ENCODE results near the gene EEFSEC. TPM values are rescaled to one million over a fixed set of nuclear protein-coding genes. Genes with fewer than 3 reads are reported as not detected.

Gene EEFSEC
- total and polyA plus RNA-seq, 4 donors: 9.8 to 20.1 (median 11.6) TPM

DNA sequence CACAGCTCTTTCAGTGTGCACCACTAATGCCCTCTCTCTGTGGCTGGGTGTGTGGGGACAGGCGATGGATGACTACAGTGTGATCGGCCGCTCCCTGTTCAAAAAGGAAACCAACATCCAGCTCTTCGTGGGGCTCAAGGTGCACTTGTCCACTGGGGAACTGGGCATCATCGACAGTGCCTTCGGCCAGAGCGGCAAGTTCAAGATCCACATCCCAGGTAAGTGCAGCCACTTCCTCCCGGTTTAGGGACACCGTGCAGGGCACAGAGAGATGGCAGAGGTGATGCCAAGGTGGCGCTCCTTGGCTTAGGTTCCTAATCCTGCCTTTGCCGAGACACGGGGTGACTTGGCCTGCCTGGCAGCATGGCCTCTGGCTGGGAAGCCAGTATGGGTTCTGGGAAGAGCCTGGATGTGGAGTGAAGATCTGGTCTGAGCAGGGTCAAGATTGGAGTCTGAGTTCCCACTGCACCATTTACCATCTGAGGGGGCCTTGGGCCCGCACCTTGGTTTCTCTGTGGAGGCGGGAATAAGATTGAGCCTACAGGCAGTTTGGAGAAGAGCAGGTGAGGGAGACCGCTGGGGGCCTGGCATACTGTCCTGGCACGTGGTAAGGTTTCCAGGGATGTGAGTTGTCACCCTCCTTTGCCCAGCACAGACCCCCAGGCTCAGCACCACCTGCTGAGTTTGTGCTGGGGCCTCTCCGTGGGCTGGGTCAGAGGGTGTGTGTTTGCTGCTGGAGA lies 205.0 kb downstream of the EEFSEC start:
- no peaks in the 10 kb centered on the region for H3K9me3 ChIP-seq (ENCODE audit: control insufficient read depth in 4 of 4, insufficient read depth in 3 of 4, low read length in 3 of 4)
- H3K36me3 ChIP-seq (ENCODE audit: control insufficient read depth in 4 of 4, insufficient read depth in 4 of 4, low read length in 4 of 4): peaks cover 0 to 12% (median 0%) of the 10 kb centered on the region in 4 donors
- DNase-seq (no peak), ATAC-seq (ENCODE audit: insufficient read depth, low FRiP score) (no peak)
- no peak overlapping the region for H3K9ac ChIP-seq (ENCODE audit: insufficient read depth in 1 of 2, low read length in 2 of 2)
- WGBS, 2 donors: 92 to 96% methylated on average over 17 of the region's 17 CpGs
- no peak overlapping the region for H3K4me3 ChIP-seq
- no peaks in the 10 kb centered on the region for H3K27me3 ChIP-seq (ENCODE audit: control insufficient read depth in 3 of 3, insufficient read depth in 3 of 3, low read length in 2 of 3)
- H3K27ac ChIP-seq (ENCODE audit: low read depth in 1 of 2, low read length in 1 of 2): no peak overlapping the region
- no peak for TF ChIP-seq CTCF (IDR thresholded peaks at IDR 0.05; ENCODE audit: control extremely low read depth, extremely low read depth)
- H3K4me1 ChIP-seq (ENCODE audit: control insufficient read depth in 5 of 5, insufficient read depth in 5 of 5, low read length in 5 of 5): peaks cover 0 to 21% (median 17%) of the 10 kb centered on the region in 5 donors

DNA sequence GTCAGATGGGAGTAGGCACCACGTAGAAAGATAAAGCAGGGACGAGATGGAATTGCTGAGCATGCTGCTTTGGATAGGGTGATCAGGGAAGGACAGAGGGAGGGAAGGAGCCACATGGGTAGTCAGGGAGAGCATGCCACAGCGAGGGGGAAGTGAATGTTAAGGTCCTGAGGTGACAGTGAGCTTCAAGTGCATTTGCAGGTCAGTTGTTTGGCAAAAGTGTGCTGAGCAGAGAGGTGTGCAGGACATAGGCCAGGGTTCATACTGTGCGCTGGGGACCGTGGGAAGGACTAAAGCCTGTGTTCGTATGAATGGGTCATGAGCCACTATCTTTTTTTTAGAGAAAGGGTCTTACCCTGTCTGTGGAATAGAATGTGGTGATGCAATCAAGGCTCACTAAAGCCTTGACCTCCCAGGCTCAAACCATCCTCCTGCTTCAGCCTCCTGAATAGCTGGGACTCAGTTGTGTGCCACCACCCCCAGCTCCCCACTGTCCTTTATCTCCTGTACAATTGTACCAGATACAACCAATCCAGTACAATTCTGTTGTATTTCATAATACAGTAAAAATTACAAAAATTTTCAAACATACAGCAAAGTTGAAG lies 205.9 kb downstream of the EEFSEC start:
- ATAC-seq (ENCODE audit: insufficient read depth, low FRiP score) (no peak), DNase-seq (no peak)
- H3K4me1 ChIP-seq (ENCODE audit: control insufficient read depth in 5 of 5, insufficient read depth in 5 of 5, low read length in 5 of 5): peaks cover 0 to 13% (median 10%) of the 10 kb centered on the region in 5 donors
- no peaks in the 10 kb centered on the region for H3K27me3 ChIP-seq (ENCODE audit: control insufficient read depth in 3 of 3, insufficient read depth in 3 of 3, low read length in 2 of 3)
- no peaks in the 10 kb centered on the region for H3K9me3 ChIP-seq (ENCODE audit: control insufficient read depth in 4 of 4, insufficient read depth in 3 of 4, low read length in 3 of 4)
- peaks cover 0 to 10% (median 0%) of the 10 kb centered on the region in 4 donors for H3K36me3 ChIP-seq (ENCODE audit: control insufficient read depth in 4 of 4, insufficient read depth in 4 of 4, low read length in 4 of 4)
- H3K27ac ChIP-seq (ENCODE audit: low read depth in 1 of 2, low read length in 1 of 2): no peak overlapping the region
- H3K9ac ChIP-seq (ENCODE audit: insufficient read depth in 1 of 2, low read length in 2 of 2): no peak overlapping the region
- 87 to 92% methylated on average over 6 of the region's 6 CpGs for whole genome bisulfite sequencing, 2 donors
- no peak overlapping the region for H3K4me3 ChIP-seq
- no peak for TF ChIP-seq CTCF (IDR thresholded peaks at IDR 0.05; ENCODE audit: control extremely low read depth, extremely low read depth)

DNA sequence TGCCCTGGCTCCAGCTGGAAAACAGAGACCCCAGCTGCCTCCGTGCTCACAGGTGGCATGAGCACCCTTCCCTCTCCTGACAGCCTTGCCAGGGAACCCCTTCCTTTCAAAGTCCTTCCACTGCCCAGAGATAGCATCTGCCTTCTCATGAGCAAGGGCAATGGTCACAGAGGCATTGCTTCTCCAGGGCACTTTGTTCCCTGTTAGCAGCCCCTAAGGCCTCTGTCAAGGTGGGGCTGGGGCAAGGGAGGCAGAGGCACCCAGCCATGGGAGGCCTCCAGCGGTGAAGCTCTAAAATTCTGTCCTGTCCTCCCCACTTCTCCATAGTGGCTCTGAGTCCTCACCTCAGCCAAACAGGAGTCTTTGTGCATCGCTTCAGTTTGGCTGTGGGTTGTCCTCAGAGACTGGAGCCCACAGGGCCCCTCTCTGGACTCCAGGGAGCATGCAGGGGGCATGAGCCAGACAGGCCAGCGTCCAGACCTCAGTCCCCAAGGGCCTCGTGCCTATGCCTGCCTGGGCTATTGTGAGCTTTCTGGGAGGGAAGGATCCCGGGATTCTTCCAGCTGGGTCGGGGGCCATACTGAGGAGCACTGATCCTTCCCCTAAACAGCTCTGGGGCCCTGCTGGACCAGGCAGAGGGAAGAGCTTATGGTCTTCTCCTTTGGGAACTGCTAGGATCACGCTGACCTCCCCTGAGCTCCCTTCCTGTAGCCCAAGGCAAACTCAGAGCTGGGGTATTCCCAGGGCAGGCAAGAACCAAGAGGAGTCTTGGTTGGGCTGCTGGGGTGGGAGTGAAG lies 206.8 kb downstream of the EEFSEC start:
- peaks cover 0 to 15% (median 0%) of the 10 kb centered on the region in 4 donors for H3K36me3 ChIP-seq (ENCODE audit: control insufficient read depth in 4 of 4, insufficient read depth in 4 of 4, low read length in 4 of 4)
- no peak for TF ChIP-seq CTCF (IDR thresholded peaks at IDR 0.05; ENCODE audit: control extremely low read depth, extremely low read depth)
- no peak overlapping the region for H3K9ac ChIP-seq (ENCODE audit: insufficient read depth in 1 of 2, low read length in 2 of 2)
- WGBS, 2 donors: 92 to 95% methylated on average over 8 of the region's 8 CpGs
- no peak overlapping the region for H3K4me3 ChIP-seq
- no peak overlapping the region for H3K27ac ChIP-seq (ENCODE audit: low read depth in 1 of 2, low read length in 1 of 2)
- H3K27me3 ChIP-seq (ENCODE audit: control insufficient read depth in 3 of 3, insufficient read depth in 3 of 3, low read length in 2 of 3): no peaks in the 10 kb centered on the region
- ATAC-seq (ENCODE audit: insufficient read depth, low FRiP score): no peak
- no peaks in the 10 kb centered on the region for H3K9me3 ChIP-seq (ENCODE audit: control insufficient read depth in 4 of 4, insufficient read depth in 3 of 4, low read length in 3 of 4)
- H3K4me1 ChIP-seq (ENCODE audit: control insufficient read depth in 5 of 5, insufficient read depth in 5 of 5, low read length in 5 of 5): peaks cover 0 to 6% (median 4%) of the 10 kb centered on the region in 5 donors
- no peak for DNase-seq

Measured in lung (tissue), 12 donors.